Measurements from ENCODE around the gene CLMN.
A peak's percentile ranks its signal among the peaks of the same experiment; 100 is the strongest.

The CLMN gene

GRCh38 chr14:95322651-95323050 is 2.9 kb upstream of the CLMN start:
- no peak for DNase-seq

DNA sequence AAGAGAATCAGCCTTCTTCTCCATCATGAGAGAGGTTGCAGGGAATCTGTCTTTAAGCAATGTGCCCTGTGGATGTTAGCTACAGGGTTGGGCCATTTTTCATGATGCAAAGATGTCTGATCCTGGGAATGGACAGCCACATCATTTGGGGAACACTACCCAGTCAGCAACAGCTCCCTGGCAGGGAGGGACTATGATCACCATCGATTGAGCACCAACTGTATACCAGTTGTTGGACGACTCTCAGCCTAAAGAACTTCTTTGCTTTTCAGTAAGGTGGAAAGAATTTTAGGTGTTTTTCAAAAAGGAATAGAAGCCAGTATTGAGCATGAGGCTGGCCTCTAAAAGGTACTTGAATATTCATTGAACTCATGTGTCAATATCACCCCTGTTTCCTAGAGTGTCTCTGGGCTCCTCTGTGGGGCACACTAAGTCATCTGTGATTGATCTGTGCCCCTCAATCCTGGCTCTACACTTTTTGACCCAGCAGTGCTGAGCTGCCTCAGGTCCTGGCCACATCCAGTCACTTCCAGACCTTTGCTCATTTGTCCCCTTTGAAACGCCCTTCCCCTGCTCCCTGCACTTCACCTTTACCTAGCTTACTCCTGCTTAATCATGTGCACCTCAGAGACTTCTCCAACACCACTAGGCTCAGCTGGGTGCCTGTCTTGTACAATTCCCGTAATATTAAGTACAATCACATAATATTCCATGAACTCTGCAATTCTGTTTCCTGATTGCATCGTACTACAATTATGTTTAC is 2.2 kb upstream of the CLMN start:
- no peak for DNase-seq

GRCh38 chr14:95320955-95321600 is 1.4 kb upstream of the CLMN start:
- no peak for DNase-seq

- peak in 2 of 51 donors; percentile 34 to 43 for DNase-seq
These were observed 579 bp upstream of the CLMN start for GRCh38 chr14:95320078-95320895.

GRCh38 chr14:95318399-95319311 is 1.1 kb downstream of the CLMN start:
- DNase-seq = peak in 1 of 51 donors; percentile 35

DNA sequence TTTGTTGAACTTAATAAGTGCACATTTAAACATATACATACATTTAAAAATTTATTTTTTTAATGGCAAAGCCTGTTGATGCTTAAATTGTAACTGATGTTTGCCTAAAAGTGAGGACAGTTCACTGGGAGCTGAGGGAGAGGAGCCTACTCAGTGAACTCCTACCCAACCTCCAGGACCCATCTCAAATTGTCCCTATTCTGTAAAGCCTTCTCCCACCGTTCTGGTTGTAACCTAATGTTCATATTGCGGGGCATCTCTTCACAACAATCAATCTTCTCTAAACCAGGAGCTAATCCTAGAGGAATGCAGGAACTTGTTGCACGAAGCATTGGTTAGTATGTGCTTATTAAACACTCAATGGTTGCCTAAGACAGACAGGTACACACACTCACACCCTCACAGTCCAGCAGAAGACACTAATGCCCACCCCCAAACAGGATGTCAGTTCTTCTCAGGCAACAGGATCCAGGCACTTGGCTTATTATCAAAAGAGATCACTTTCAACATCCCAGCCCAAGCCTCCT is 1.8 kb downstream of the CLMN start:
- peak in 1 of 51 donors; percentile 31 for DNase-seq

DNA sequence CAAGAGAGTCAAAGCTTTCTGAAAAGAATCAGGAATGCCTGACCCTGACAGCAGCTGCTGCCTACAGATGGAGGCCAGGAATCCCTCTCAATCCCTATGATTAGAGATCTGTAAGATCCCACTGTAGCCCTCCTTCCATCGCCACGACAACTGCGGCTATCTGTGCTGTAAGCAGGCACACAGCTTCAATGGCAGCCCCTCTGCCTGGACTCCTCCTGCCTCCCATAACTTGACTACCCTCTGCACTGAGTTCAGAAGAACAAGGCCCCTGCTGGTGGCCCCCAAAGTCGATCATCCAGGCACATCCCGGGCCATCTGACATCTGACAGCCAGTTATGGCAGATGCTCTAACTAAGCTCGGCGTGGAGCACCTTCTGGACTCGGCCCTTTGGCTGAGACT is 2.9 kb downstream of the CLMN start:
- DNase-seq = peak in 1 of 51 donors; percentile 35

DNA sequence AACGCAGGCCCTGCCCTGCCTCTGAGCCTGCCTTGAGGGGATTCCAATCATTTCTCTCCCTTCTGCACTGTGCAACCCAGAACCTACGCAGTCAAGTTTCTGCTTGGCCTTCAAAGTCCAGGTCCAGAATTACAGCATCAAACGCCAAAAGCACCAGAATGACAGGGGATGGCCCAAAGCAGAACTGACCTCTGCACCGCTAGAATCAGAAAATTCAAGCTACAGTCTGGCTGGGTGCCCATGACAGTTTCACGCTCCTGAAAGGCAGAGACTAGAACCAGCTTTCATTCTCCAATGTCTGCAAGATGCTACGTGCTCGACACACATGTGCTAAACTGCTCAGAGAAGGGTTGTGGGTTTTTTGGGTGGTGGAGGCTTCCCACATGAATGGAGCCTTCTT is 4.1 kb downstream of the CLMN start:
- no peak for DNase-seq

- no peak for DNase-seq
These were observed 4.6 kb downstream of the CLMN start for GRCh38 chr14:95315156-95315555.

GRCh38 chr14:95314609-95315008 is 5.1 kb downstream of the CLMN start:
- DNase-seq = no peak

- DNase-seq = peak in 30 of 51 donors; percentile 18 to 74 (median 53)
These were observed 6.0 kb downstream of the CLMN start for GRCh38 chr14:95313707-95314106.

DNA sequence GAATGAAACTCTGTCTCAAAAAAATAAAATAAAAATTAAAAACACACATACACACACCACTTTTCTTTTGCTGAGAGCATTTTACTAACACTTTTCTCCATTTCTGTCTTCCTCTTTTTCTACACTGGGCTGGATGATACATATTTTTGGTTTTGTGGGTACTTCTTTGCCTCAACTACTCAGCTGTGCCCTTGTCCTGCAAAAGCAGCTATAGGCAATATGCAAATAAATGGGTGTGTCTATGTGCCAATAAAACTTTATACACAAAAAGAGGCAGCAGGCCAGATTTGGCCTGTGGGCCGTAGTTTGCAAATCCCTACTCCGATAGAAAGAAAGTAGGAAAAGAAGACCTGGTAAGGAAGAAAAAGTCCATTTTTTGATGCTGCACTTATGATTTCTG is 6.5 kb downstream of the CLMN start:
- no peak for DNase-seq

GRCh38 chr14:95312311-95312710 is 7.4 kb downstream of the CLMN start:
- DNase-seq = peak in 1 of 51 donors; percentile 22

DNA sequence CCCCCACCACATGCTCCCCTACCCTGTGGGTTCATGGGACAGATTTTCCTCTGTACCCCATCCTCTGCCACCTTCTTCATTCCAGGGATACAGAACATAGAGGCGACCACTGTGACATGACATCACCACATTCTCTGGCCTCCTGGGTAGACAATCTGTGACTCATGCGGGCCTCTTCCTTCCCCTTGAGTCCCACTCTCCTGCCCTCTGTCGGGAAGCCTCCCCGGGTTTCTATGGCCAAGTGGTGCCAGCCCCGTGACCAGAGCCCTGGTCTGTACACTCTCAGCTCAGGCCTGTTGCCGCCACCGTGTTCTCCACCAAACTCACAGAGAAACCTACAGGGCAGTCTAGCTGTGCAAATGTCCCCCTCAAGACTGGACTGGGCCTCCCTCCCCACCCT is 8.0 kb downstream of the CLMN start:
- DNase-seq = peak in 2 of 51 donors; percentile 16 to 26

DNA sequence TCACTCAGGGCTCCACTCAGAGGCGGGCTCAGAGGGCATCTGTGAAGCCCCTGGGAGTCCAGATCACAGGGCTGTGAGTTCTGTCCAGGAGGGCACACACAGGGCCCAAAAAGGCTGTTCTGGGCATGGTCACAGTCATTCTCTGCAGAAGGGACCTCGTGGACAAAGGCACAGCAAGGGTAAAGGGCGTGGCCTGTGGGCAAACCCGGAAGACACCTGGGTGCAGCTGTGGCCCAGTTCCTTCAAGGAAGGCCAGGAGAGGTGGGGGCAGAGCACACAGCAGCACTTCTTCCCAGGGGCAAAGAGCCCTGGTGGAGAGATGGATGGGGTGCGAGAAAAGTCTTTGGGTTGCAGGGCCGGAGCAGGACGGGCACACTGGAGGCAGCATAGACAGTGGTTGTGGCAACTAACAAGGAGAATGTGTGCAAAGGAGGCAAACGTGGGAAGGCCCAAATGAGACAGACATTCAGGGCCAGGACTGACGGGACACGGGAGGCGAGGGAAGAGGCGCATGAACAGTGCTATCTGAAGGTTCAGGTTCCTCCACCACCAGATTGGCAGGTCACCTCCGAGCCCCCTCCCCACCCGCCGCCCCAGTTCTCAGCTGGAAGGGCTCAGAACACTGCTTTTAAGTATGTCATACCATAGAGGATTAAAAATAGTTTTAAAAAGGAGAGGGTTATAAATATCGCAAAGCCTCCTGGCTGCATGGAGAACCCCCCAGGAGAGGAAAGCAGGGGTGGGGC is 8.9 kb downstream of the CLMN start:
- DNase-seq = no peak

GRCh38 chr14:95309261-95310051 is 10.3 kb downstream of the CLMN start:
- no peak for DNase-seq

DNA sequence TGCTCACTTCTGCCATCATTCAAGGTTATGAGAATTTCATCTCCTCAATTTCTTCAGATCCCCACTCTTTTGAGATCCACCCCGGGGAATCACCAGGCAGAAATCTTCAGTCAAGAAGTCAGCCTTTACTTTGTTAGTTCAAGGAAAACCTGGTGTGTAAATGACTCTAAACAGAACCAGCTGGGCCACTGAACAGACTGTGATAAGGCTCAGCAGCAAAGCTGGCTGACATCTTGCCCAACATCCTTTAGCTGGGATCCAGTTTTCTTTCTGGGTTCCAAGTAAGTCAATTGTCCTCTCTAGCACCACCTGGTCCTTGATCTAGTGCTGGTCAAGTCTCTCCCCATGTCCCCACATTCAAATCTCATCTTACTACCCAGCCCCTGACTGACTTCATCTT is 11.6 kb downstream of the CLMN start:
- DNase-seq = no peak

- DNase-seq = peak in 10 of 51 donors; percentile 19 to 71 (median 40)
These were observed 12.2 kb downstream of the CLMN start for GRCh38 chr14:95307402-95308041.

DNA sequence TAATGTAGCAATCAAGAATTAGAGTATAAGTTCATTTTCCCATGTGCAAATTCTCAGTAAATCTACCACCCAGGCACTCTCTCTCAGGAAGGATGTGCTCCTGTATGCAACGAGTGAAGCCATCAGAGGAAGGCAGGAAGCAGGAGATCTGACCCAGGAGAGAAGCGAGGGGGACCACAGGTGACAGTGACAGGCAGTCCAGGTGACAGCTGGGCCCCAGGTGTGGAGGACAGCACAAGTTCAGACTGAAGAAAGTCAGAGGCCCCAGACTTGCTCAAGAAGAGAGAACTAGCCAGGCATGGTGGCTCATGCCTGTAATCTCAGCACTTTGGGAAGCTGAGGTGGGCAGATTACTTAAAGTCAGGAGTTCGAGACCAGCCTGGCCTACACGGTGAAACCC is 13.8 kb downstream of the CLMN start:
- DNase-seq = no peak
